Fibroblast of villous mesenchyme (primary cell): ENCODE measurements around the gene RHBDD3. TPM values are rescaled to one million over a fixed set of nuclear protein-coding genes. Genes with fewer than 3 reads are reported as not detected.
A peak's percentile ranks its signal among the peaks of the same experiment; 100 is the strongest.
"Not testable (repeated sequence)": the region's sequence is repeated elsewhere in the genome, so short reads cannot be mapped to it uniquely, and the experiment has no call there.

Experiments used
- DNase-seq: peaks from one replicate; pipeline ENCODE4 v3.0.0-alpha.2; 2010; ENCODE audit warnings: low read depth
- H3K4me3 ChIP-seq: 2 replicates; pipeline ENCODE4 v1.5.1; 2011; ENCODE audit warnings: low read depth, mild to moderate bottlenecking, low read length
- CTCF ChIP-seq: IDR thresholded peaks from 2 replicates; pipeline ENCODE4 v1.5.1; 2012; ENCODE audit warnings: low read depth, mild to moderate bottlenecking, low read length; ENCODE audit not compliant: insufficient read depth
- total RNA-seq: library from RNA; depleted of rRNA; stranded (reverse); fragments of >200 nt; gene quantifications from 2 replicates; pipeline ENCODE4 v1.2.3, GENCODE V29; 2012

Gene RHBDD3
- total RNA-seq, 1 donor = 22.9 TPM

DNA sequence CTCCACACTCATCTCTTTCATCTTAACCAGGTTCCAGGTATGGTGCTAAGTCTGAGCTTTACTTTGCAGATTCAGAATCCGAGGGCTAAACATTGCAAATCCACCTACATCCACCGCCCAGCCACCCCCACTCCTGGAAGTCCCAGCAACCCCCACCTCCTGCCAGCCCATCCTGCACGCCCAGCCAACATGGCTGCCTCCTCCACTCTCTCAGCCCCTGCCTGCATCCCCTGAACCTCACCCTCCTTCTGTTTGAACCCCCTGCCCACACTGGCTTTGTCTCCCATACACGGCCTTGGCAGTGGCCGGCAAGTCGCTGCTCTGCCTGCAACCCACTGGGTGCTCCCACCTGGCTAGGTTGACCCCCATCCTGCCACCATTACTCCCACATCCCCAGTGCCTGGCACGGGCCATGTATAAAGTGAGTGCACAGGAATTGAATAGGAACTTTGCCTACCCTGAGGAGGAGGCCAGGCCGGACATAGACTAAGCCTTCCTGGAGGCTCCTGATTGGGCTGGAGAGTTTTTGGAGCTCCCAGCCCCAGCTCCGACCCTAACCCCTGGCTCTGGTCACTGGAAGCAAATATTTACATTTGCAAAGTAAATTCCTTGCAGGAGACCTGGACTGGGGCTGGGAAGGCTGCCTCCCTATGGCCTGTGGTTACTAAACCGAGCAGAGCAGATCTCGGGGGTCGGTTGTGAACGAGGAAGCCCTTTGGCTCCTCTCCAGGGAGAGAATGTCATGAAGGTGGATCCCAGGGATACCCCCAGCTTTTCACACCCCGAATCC lies 47.7 kb downstream of the RHBDD3 start:
- TF ChIP-seq CTCF = no peak
- DNase-seq = no peak
- no peak overlapping the region for H3K4me3 ChIP-seq

DNA sequence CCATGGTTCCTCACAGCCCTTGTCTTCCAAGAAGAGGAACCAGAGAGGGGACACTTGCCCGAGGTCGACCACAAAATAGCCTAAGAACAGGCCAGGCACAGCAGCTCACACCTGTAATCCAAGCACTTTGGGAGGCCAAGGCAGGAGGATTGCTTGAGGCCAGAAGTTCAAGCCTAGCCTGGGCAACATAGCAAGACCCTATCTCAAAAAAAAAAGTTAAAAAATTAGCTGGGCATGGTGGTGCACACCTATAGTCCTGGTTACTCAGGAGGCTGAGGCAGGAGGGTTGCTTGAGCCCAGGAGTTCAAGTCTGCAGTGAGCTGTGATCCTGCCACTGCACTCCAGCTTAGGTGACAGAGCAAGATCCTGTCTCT lies 48.4 kb downstream of the RHBDD3 start:
- not testable (repeated sequence) for DNase-seq, H3K4me3 ChIP-seq

DNA sequence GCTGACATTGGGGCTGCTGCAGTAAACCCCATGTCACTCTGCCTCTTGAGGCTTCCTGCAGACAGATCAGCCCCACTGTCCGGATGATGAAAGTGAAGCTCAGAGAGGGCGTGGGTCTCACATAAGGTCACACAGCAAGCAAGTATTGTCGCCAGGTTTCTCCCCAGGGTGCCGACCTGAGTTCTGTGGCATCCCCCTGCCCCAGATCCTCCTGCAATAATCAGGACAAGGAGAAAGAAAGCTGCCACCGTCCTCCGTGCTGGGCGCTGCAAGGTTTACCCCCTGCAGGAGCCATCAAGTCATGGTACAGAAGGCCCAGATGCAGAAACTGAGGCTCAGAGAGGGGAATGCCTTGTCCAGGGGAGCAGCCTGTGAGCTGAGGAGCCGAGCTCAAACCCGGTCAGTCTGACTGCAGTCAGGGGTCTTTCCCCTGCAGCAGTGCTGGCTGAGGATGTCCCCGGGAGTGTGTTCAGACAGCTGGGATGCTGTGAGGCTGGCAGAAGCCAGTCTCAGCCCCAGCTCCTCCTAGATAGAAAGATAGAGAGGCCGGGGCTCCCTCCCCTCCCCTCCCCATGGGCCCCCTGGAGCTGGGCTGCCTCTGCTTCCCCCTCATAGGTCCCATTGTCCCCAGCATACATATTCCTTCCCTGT lies 48.9 kb downstream of the RHBDD3 start:
- DNase-seq = no peak
- TF ChIP-seq CTCF = no peak
- no peak overlapping the region for H3K4me3 ChIP-seq

GRCh38 chr22:29217827-29218757 lies 49.7 kb downstream of the RHBDD3 start:
- H3K4me3 ChIP-seq = no peak overlapping the region
- no peak for DNase-seq
- no peak for TF ChIP-seq CTCF

- H3K4me3 ChIP-seq = no peak overlapping the region
- no peak for TF ChIP-seq CTCF
- peak; percentile 52 for DNase-seq
Measured at GRCh38 chr22:29216873-29217666, 50.7 kb downstream of the RHBDD3 start.

DNA sequence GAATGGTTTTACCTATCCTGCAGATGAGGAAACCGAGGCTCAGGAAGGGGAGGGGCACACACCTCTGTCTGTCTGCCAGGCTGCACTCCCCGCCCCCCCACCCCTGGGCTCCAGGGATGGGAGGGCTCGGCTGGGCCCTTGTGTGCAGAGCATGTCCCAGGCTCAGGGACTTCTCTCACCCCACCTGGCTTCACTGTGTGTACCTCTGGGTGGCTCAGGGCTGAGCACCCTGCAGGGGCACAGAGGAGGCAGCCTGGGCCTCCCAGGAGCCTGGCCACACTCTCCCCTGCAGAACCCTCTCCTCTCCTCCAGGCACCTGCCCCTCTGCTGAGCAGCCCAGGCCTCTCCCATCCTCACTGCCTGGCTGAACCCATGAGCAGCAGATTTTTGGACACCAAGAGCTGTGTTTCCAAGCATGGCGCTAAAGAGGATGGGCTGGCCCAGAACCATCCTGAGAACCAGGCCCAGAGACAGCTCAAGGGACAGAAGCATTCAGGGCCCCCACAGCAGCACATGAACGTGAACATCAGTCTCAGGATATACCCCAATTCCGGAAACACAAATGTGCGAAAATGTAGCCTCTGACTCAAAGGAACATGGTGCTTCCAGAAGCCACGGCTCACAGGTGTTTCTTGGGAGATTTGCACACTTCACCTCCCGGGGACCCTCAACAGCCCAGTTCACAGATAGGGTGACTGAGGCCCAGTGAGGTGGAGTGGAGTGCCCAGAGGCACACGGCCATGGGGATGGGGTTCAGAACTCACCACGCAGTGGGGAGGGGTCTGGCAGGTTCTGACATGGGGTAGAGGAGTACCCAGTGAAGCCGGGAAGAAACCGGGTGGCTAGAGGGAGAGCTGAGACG lies 51.5 kb downstream of the RHBDD3 start:
- H3K4me3 ChIP-seq = no peak overlapping the region
- no peak for TF ChIP-seq CTCF
- DNase-seq = no peak
